ENCODE measurements around the gene PVALB. TPM values are rescaled to one million over a fixed set of nuclear protein-coding genes. Genes with fewer than 3 reads are reported as not detected.
A peak's percentile ranks its signal among the peaks of the same experiment; 100 is the strongest.

Gene PVALB
- total and polyA plus RNA-seq, 2 of the 4 experiments (the other 2 are of a cell fraction) = not detected

DNA sequence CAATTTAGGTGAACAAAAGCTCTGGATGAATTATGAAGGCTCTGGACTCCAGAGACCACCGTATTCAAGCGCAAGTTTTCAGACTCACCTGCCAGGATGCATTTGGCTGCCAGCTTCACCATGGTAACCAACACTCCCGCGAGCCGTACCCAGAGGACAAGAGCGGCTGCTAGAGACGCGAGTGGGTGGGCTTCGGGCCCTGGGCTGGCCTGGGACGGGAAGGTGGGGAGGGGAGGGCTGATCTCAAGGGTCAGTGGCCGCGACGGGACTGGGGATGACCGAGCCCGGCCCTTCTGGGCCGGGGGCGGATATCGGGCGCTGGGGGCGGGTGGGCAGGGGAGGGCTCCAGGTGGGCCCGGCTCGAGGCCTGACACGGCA, 41.3 kb downstream of the PVALB start:
- H2AFZ ChIP-seq (replicated peaks; ENCODE audit: low read length, poor library complexity) = peak overlapping the region; percentile 93
- H3K9me1 ChIP-seq (ENCODE audit: insufficient read depth, low read length) = 0 out of 2 replicates have a peak, but pooled peaks cover 3% of the 10 kb centered on the region
- BruUV-seq (replicated peaks) = no TSS peak
- no peak overlapping the region for H2BK20ac ChIP-seq (ENCODE audit: low read depth, low read length)
- H3K4me3 ChIP-seq (ENCODE audit: insufficient read depth, low read depth, low read length) = peak overlapping the region; percentile 56
- peak overlapping the region; percentile 68 for H3K4ac ChIP-seq (ENCODE audit: low read depth, low read length)
- H3K18ac ChIP-seq (ENCODE audit: low read depth, low read length) = peak overlapping the region; percentile 1; the same call in 1 of the 2 replicates
- peak overlapping the region; percentile 86 for H3K23ac ChIP-seq (ENCODE audit: low read depth, low read length)
- in situ Hi-C loops (cut with MboI; ENCODE audit: low sequenced_read_pairs) (loop anchor here (10.0 kb wide), 1 partner anchor 231 kb away; no protein-coding TSS in a partner anchor), intact Hi-C loops (cut with micrococcal nuclease) (no loop called here), dilution Hi-C loops (cut with HindIII; ENCODE audit: low sequenced_read_pairs, unreplicated experiment) (no loop called here)
- TF ChIP-seq RAD21 (IDR thresholded peaks at IDR 0.05; ENCODE audit: low read length) (no peak), MAZ (IDR thresholded peaks at IDR 0.05; ENCODE audit: borderline replicate concordance, low read depth, low read length) (no peak), CHD1 (IDR thresholded peaks at IDR 0.05; ENCODE audit: low read depth, low read length) (no peak), RFX5 (IDR thresholded peaks at IDR 0.05; ENCODE audit: low read depth, low read length) (no peak), FOS (IDR thresholded peaks at IDR 0.05; ENCODE audit: low read depth, low read length) (no peak), SMC3 (IDR thresholded peaks at IDR 0.05; ENCODE audit: low read depth, low read length) (no peak)
- TF ChIP-seq, protein P1, sequence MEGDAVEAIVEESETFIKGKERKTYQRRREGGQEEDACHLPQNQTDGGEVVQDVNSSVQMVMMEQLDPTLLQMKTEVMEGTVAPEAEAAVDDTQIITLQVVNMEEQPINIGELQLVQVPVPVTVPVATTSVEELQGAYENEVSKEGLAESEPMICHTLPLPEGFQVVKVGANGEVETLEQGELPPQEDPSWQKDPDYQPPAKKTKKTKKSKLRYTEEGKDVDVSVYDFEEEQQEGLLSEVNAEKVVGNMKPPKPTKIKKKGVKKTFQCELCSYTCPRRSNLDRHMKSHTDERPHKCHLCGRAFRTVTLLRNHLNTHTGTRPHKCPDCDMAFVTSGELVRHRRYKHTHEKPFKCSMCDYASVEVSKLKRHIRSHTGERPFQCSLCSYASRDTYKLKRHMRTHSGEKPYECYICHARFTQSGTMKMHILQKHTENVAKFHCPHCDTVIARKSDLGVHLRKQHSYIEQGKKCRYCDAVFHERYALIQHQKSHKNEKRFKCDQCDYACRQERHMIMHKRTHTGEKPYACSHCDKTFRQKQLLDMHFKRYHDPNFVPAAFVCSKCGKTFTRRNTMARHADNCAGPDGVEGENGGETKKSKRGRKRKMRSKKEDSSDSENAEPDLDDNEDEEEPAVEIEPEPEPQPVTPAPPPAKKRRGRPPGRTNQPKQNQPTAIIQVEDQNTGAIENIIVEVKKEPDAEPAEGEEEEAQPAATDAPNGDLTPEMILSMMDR (conservative IDR thresholded peaks at IDR 0.05; ENCODE audit: low read depth, low read length) = no peak
- H3K14ac ChIP-seq (replicated peaks; ENCODE audit: low read depth, low read length) = peak overlapping the region; percentile 78; the same call in 1 of the 2 replicates
- no peak overlapping the region for H3K56ac ChIP-seq (ENCODE audit: extremely low read depth, insufficient read depth, low read length)
- H2AK9ac ChIP-seq (replicated peaks; ENCODE audit: low read depth, low read length, poor library complexity) = peak overlapping the region; percentile 75
- no peak overlapping the region for H2AK5ac ChIP-seq (ENCODE audit: low read depth, low read length)
- WGBS, 2 experiments (ENCODE audit: extremely low coverage in 2 of 2, insufficient read length in 1 of 2) = 0% methylated on average over 3 of the region's 23 CpGs; no CpG with 5 or more reads in 1 of the 2 experiments
- H3K36me3 ChIP-seq (ENCODE audit: control insufficient read depth, insufficient read depth, low read length) = 0 out of 2 replicates have a peak, but pooled peaks cover 2% of the 10 kb centered on the region
- H4K91ac ChIP-seq (ENCODE audit: insufficient read depth, low read depth, low read length) = 0 out of 2 replicates have a peak overlapping the region, but pooled peaks have one; percentile 23
- ATAC-seq (ENCODE audit: low read depth) (peak; percentile 2), DNase-seq (peak; percentile 5)
- ChIA-PET POLR2A (ENCODE audit: unreplicated experiment) (interaction anchor here (1.0 kb wide), 1 partner anchor 8 kb away, joined by 4 read pairs; no protein-coding TSS in a partner anchor), CTCF (interaction anchor here (1.0 to 1.6 kb wide), 3 partner anchors 18 to 231 kb away, joined by 3 to 4 read pairs (median 3); no protein-coding TSS in a partner anchor)
- peaks cover 5% of the 10 kb centered on the region for H3K4me1 ChIP-seq (ENCODE audit: control insufficient read depth, insufficient read depth, low read length)
- no peak overlapping the region for H2BK5ac ChIP-seq (ENCODE audit: low read depth, low read length, poor library complexity, severe bottlenecking)
- peak overlapping the region; percentile 95 for H3K4me2 ChIP-seq (ENCODE audit: low read depth, low read length)
- H3K79me1 ChIP-seq (ENCODE audit: low read depth in 1 of 2, low read length in 2 of 2) = peaks cover 12 to 18% of the 10 kb centered on the region in 2 experiments; a peak in 3 of 4 replicates
- H2BK15ac ChIP-seq (ENCODE audit: low read depth, low read length) = no peak overlapping the region
- H4K5ac ChIP-seq (ENCODE audit: low read depth, low read length) = peak overlapping the region; percentile 5
- no peak overlapping the region for H2BK120ac ChIP-seq (ENCODE audit: low read depth, low read length)
- H3K9ac ChIP-seq (ENCODE audit: low read depth, low read length) = peak overlapping the region; percentile 56
- no peaks in the 10 kb centered on the region for H4K20me1 ChIP-seq (ENCODE audit: insufficient read depth, low read length)
- no peaks in the 10 kb centered on the region for H3K27me3 ChIP-seq (ENCODE audit: control insufficient read depth, insufficient read depth, low read length)
- peak overlapping the region; percentile 31 for H3K27ac ChIP-seq (ENCODE audit: insufficient read depth, low read length)
- no peaks in the 10 kb centered on the region for H3K9me3 ChIP-seq (ENCODE audit: control insufficient read depth, insufficient read depth, low read length)
- peak overlapping the region; percentile 41 to 73; a peak in 3 of 4 replicates for H4K8ac ChIP-seq (ENCODE audit: low read depth in 2 of 2, low read length in 2 of 2)
